H1 (cell line): Measurements from ENCODE around the gene SIM2. TPM values are rescaled to one million over a fixed set of nuclear protein-coding genes. Genes with fewer than 3 reads are reported as not detected.

Experiments
- CTCF ChIA-PET: fragments of 300-600 bp; sonication (Branson Sonifier 250); formaldehyde crosslinking; loops from one replicate; lab custom pipeline; 2021; ENCODE audit not compliant: partially characterized antibody; lab: Charles Lee
- POLR2A ChIA-PET: fragments of 300-600 bp; sonication (Branson Sonifier 250); formaldehyde crosslinking; loops from one replicate; lab custom pipeline; 2021; ENCODE audit warnings: inconsistent platforms; ENCODE audit not compliant: partially characterized antibody; lab: Charles Lee
- DNase-seq, 2 experiments: peaks; one replicate each; pipeline versions ENCODE4 v3.0.0 to v3.0.0-alpha.2; 2010 to 2022; ENCODE audit warnings: low spot score in 2 of 2, low read depth in 1 of 2, mixed read lengths in 1 of 2
- FAIRE-seq: peaks from 2 replicates; lab custom pipeline; 2011; peaks lifted over from hg19 to GRCh38; lab: Jason Lieb, UNC
- H2AFZ ChIP-seq: 2 replicates; pipeline ENCODE4 v1.8.1; 2012; ENCODE audit warnings: low read length, inconsistent platforms
- H2AK5ac ChIP-seq: 2 replicates; pipeline ENCODE4 v1.6.1; 2013; ENCODE audit warnings: low read depth, low read length
- H2BK120ac ChIP-seq: replicated peaks from 2 replicates; pipeline ENCODE3; 2013; ENCODE audit warnings: low read depth, low read length, inconsistent platforms
- H2BK12ac ChIP-seq: 2 replicates; pipeline ENCODE4 v1.6.1; 2013; ENCODE audit warnings: low read depth, low read length
- H2BK15ac ChIP-seq: 2 replicates; pipeline ENCODE4 v1.6.1; 2013; ENCODE audit warnings: low read length
- H2BK20ac ChIP-seq: 2 replicates; pipeline ENCODE4 v1.6.1; 2013; ENCODE audit warnings: low read length
- H2BK5ac ChIP-seq: 2 replicates; pipeline ENCODE4 v1.6.1; 2013; ENCODE audit warnings: low read depth, low read length
- H3K14ac ChIP-seq: 2 replicates; pipeline ENCODE4 v1.6.1; 2013; ENCODE audit warnings: inconsistent platforms; ENCODE audit not compliant: insufficient read length
- H3K18ac ChIP-seq: 2 replicates; pipeline ENCODE4 v1.6.1; 2013; ENCODE audit warnings: low read length; ENCODE audit errors: extremely low read depth
- H3K23ac ChIP-seq: 2 replicates; pipeline ENCODE4 v1.6.1; 2013; ENCODE audit warnings: inconsistent platforms; ENCODE audit not compliant: insufficient read length
- H3K23me2 ChIP-seq: 2 replicates; pipeline ENCODE4 v1.6.1; 2013; ENCODE audit warnings: low read depth, low read length
- H3K27ac ChIP-seq: 2 replicates; pipeline ENCODE4 v1.6.1; 2011; ENCODE audit warnings: low read depth, low read length, inconsistent platforms
- H3K27me3 ChIP-seq, 4 experiments: replicated peaks in 1 of 4; 1 replicate in 1 of 4; 2 replicates in 3 of 4; pipeline versions ENCODE4 v1.6.1 to v1.8.1; 2011 to 2013; ENCODE audit warnings: low read length in 3 of 4, mild to moderate bottlenecking in 3 of 4, inconsistent platforms in 2 of 4, mixed read lengths in 2 of 4, moderate library complexity in 1 of 4; ENCODE audit not compliant: control insufficient read depth in 3 of 4, insufficient read depth in 3 of 4; ENCODE audit errors: extremely low read depth in 1 of 4
- H3K36me3 ChIP-seq, 4 experiments: 2 replicates each; pipeline versions ENCODE4 v1.6.1 to v1.8.1; 2011 to 2013; ENCODE audit warnings: mild to moderate bottlenecking in 4 of 4, low read length in 3 of 4, moderate library complexity in 2 of 4, control low read depth in 1 of 4, inconsistent platforms in 1 of 4; ENCODE audit not compliant: insufficient read depth in 4 of 4, control insufficient read depth in 2 of 4
- H3K4ac ChIP-seq: replicated peaks from 2 replicates; pipeline ENCODE3; 2013; ENCODE audit warnings: low read length, low read depth, mixed read lengths, inconsistent platforms; ENCODE audit not compliant: insufficient read length
- H3K4me1 ChIP-seq, 4 experiments: replicated peaks in 1 of 4; 1 replicate in 1 of 4; 2 replicates in 3 of 4; pipeline versions ENCODE4 v1.6.1 to v1.8.1; 2011 to 2013; ENCODE audit warnings: low read length in 3 of 4, inconsistent platforms in 2 of 4, mixed read lengths in 1 of 4; ENCODE audit not compliant: insufficient read depth in 4 of 4, control insufficient read depth in 3 of 4
- H3K4me2 ChIP-seq, 2 experiments: 2 replicates each; pipeline versions ENCODE4 v1.6.1 to v1.8.1; 2011 to 2013; ENCODE audit warnings: low read depth in 2 of 2, low read length in 2 of 2, control low read depth in 1 of 2, inconsistent platforms in 1 of 2, mild to moderate bottlenecking in 1 of 2; ENCODE audit not compliant: insufficient read depth in 1 of 2
- H3K4me3 ChIP-seq, 4 experiments: fragments of 200-600, 300-600 bp in 1 of 4; sonication (generic), shearing (Covaris generic), sonication (Bioruptor Twin) in 1 of 4; 2 replicates each; pipeline versions ENCODE4 v1.5.1 to v1.8.1; 2011 to 2016; ENCODE audit warnings: low read length in 4 of 4, low read depth in 3 of 4, control low read depth in 2 of 4, inconsistent platforms in 2 of 4, mild to moderate bottlenecking in 2 of 4, mixed read lengths in 1 of 4, moderate library complexity in 1 of 4; ENCODE audit not compliant: insufficient read depth in 2 of 4; ENCODE audit errors: extremely low read depth in 1 of 4
- H3K56ac ChIP-seq: replicated peaks from 2 replicates; pipeline ENCODE3; 2013; ENCODE audit warnings: low read depth, mild to moderate bottlenecking, mixed read lengths, low read length, inconsistent platforms; ENCODE audit not compliant: insufficient read length
- H3K79me1 ChIP-seq: 2 replicates; pipeline ENCODE4 v1.6.1; 2013; ENCODE audit warnings: low read depth, low read length, control low read depth
- H3K79me2 ChIP-seq, 2 experiments: 2 replicates each; pipeline versions ENCODE4 v1.6.1 to v1.8.1; 2012 to 2013; ENCODE audit warnings: low read length in 2 of 2, mild to moderate bottlenecking in 2 of 2, inconsistent platforms in 1 of 2; ENCODE audit not compliant: insufficient read depth in 2 of 2, control insufficient read depth in 1 of 2
- H3K9ac ChIP-seq, 4 experiments: replicated peaks in 1 of 4; 1 replicate in 1 of 4; 2 replicates in 3 of 4; pipeline versions ENCODE4 v1.6.1 to v1.8.1; 2011 to 2013; ENCODE audit warnings: low read depth in 3 of 4, low read length in 3 of 4, control low read depth in 2 of 4, mild to moderate bottlenecking in 2 of 4, moderate library complexity in 2 of 4, inconsistent platforms in 1 of 4; ENCODE audit errors: extremely low read depth in 1 of 4
- H3K9me3 ChIP-seq, 2 experiments: 2 replicates each; pipeline versions ENCODE4 v1.6.1 to v1.8.1; 2012 to 2013; ENCODE audit warnings: mild to moderate bottlenecking in 2 of 2, moderate library complexity in 2 of 2, control low read depth in 1 of 2, inconsistent platforms in 1 of 2, low read depth in 1 of 2, low read length in 1 of 2, mixed read lengths in 1 of 2; ENCODE audit not compliant: insufficient read depth in 2 of 2
- H4K20me1 ChIP-seq, 2 experiments: replicated peaks in 1 of 2; 2 replicates each; pipeline versions ENCODE3 to v1.8.1; 2011 to 2013; ENCODE audit warnings: inconsistent platforms in 2 of 2, low read length in 2 of 2, mild to moderate bottlenecking in 1 of 2; ENCODE audit not compliant: insufficient read depth in 2 of 2, control insufficient read depth in 1 of 2
- H4K5ac ChIP-seq: 2 replicates; pipeline ENCODE4 v1.6.1; 2013; ENCODE audit warnings: low read length, low read depth, mixed read lengths, inconsistent platforms; ENCODE audit not compliant: insufficient read length
- H4K8ac ChIP-seq: 2 replicates; pipeline ENCODE4 v1.8.0; 2013; ENCODE audit warnings: mild to moderate bottlenecking, moderate library complexity, low read length, inconsistent platforms; ENCODE audit not compliant: insufficient read depth; ENCODE audit errors: extremely low read depth
- H4K91ac ChIP-seq: replicated peaks from 2 replicates; pipeline ENCODE3; 2013; ENCODE audit warnings: low read length, mixed read lengths, inconsistent platforms; ENCODE audit not compliant: insufficient read length
- CHD2 ChIP-seq: IDR thresholded peaks from 2 replicates; pipeline ENCODE4 v1.6.1; 2012; ENCODE audit warnings: low read length, improper control_type of control experiment
- EGR1 ChIP-seq: IDR thresholded peaks from 2 replicates; pipeline ENCODE4 v1.6.1; 2011; ENCODE audit warnings: low read depth, low read length, borderline replicate concordance
- EP300 ChIP-seq, 2 experiments: IDR thresholded peaks; 1 replicate in 1 of 2; 2 replicates in 1 of 2; pipeline ENCODE4 v1.6.1; 2011 to 2012; ENCODE audit warnings: low read depth in 2 of 2, low read length in 2 of 2, mild to moderate bottlenecking in 2 of 2, borderline replicate concordance in 1 of 2, inconsistent platforms in 1 of 2, moderate library complexity in 1 of 2
- EZH2 ChIP-seq: fragments of 200-600 bp; sonication (generic); IDR thresholded peaks from 2 replicates; pipeline ENCODE4 v1.7.1; 2012; ENCODE audit warnings: low read depth, mild to moderate bottlenecking, moderate library complexity, low read length, inconsistent platforms; ENCODE audit not compliant: severe bottlenecking
- HDAC6 ChIP-seq: IDR thresholded peaks from one replicate; pipeline ENCODE4 v1.7.1; 2012; ENCODE audit warnings: low read depth, mild to moderate bottlenecking, inconsistent platforms, low read length, moderate library complexity
- JUN ChIP-seq: IDR thresholded peaks from 2 replicates; pipeline ENCODE4 v1.6.1; 2011; ENCODE audit warnings: low read depth, mild to moderate bottlenecking, improper control_type of control experiment, low read length
- KDM4A ChIP-seq: IDR thresholded peaks from one replicate; pipeline ENCODE4 v1.7.1; 2012; ENCODE audit warnings: low read depth, mild to moderate bottlenecking, moderate library complexity, low read length, inconsistent platforms; ENCODE audit not compliant: severe bottlenecking
- MAFK ChIP-seq: IDR thresholded peaks from 2 replicates; pipeline ENCODE4 v1.6.1; 2012; ENCODE audit warnings: low read depth, mild to moderate bottlenecking, improper control_type of control experiment, low read length
- RXRA ChIP-seq: IDR thresholded peaks from 2 replicates; pipeline ENCODE4 v1.6.1; 2011; ENCODE audit warnings: low read depth, mild to moderate bottlenecking, low read length, moderate library complexity; ENCODE audit not compliant: insufficient read depth
- SIX5 ChIP-seq: IDR thresholded peaks from 2 replicates; pipeline ENCODE4 v1.6.1; 2011; ENCODE audit warnings: mild to moderate bottlenecking, low read depth, low read length
- SRF ChIP-seq: IDR thresholded peaks from 2 replicates; pipeline ENCODE4 v1.6.1; 2011; ENCODE audit warnings: mild to moderate bottlenecking, low read depth, low read length, moderate library complexity
- TBP ChIP-seq: IDR thresholded peaks from 2 replicates; pipeline ENCODE4 v1.6.1; 2011; ENCODE audit warnings: low read depth, low read length, improper control_type of control experiment
- TCF12 ChIP-seq: IDR thresholded peaks from 2 replicates; pipeline ENCODE4 v1.6.1; 2011; ENCODE audit warnings: low read depth, mild to moderate bottlenecking, low read length
- WGBS, 2 experiments: shearing (Covaris generic) in 1 of 2; methylation state at CpG; one replicate each; pipeline versions ENCODE4 v1.1.6 to v1.1.7; 2013 to 2015; ENCODE audit warnings: low lambda C conversion rate in 2 of 2, mixed read lengths in 2 of 2, inconsistent platforms in 1 of 2, low coverage in 1 of 2, missing lambda C conversion rate in 1 of 2; ENCODE audit not compliant: insufficient replicate concordance in 2 of 2, insufficient coverage in 1 of 2, insufficient read length in 1 of 2; ENCODE audit errors: extremely low coverage in 1 of 2, missing lambda C conversion rate in 1 of 2; 5-methylcytosine and 5-hydroxymethylcytosine counted together
- polyA plus RNA-seq, 7 experiments: library from polyadenylated mRNA; depleted of rRNA in 3 of 7; stranded (reverse) in 5 of 7; unstranded in 2 of 7; fragments of >200 nt in 5 of 7; fragments of 200-250 nt in 2 of 7; gene quantifications; 1 replicate in 5 of 7; 2 replicates in 1 of 7; 4 replicates in 1 of 7; pipeline versions ENCODE4 v1.2.1 to v1.2.3, GENCODE V29; 2011 to 2013; ENCODE audit warnings: missing spikeins in 2 of 7, mixed read lengths in 2 of 7
- total RNA-seq: library from RNA; stranded (reverse); fragmentation: NEBNext Ultra II Directional; extraction: Animal tissue kit (Norgen Biotek cat#: 25700); gene quantifications from 2 replicates; pipeline ENCODE4 v1.2.1, GENCODE V29; 2021
- TF ChIP-seq, protein P1 (sequence below): IDR thresholded peaks from 2 replicates; pipeline ENCODE4 v1.6.1; 2011; ENCODE audit warnings: low read depth, mild to moderate bottlenecking, low read length; ENCODE audit not compliant: insufficient read depth

SIM2 gene
- total and polyA plus RNA-seq, 2 of the 8 experiments (the other 6 are each of a cell fraction or from before 2014, with no cell fraction given), result 0.05 to 0.26 TPM

DNA sequence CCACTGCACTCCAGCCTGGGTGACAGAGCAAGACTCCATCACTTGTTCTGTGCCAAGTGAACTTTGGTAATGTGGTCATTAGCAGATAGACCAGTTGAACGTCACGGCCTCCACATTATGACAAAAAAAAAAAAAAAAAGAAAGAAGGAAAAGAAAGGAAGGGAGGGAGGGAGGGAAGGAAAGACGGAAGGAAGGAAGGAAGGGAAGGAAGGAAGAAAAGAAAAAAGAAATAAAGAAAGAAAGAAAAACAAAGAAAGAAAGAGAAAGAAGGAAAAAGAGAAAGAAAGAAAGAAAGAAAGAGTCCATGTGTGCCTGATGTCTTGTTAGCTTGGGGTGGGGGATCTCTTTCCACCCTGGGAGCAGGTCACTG lies 45.3 kb downstream of the SIM2 start:
- H3K23ac ChIP-seq, result no peak overlapping the region
- H2AFZ ChIP-seq, result no peak overlapping the region
- H3K27me3 ChIP-seq, result peaks cover 0 to 15% (median 7%) of the 10 kb centered on the region in 4 experiments; a peak in 5 of 7 replicates
- H3K36me3 ChIP-seq, result no peaks in the 10 kb centered on the region
- no peak overlapping the region; the same call in 1 of the 2 replicates for H4K8ac ChIP-seq
- H3K4ac ChIP-seq, result no peak overlapping the region
- no peak overlapping the region for H2BK15ac ChIP-seq
- CTCF ChIA-PET, result interaction anchor here (1.1 to 2.3 kb wide), 8 partner anchors 9 to 178 kb away, joined by 3 to 8 read pairs (median 4); no protein-coding TSS in a partner anchor
- WGBS, 2 experiments, result no CpG with 5 or more reads among the region's 3 CpGs
- H3K4me3 ChIP-seq, result no peak overlapping the region
- H3K79me2 ChIP-seq, result no peaks in the 10 kb centered on the region
- no peak overlapping the region for H4K91ac ChIP-seq
- no peaks in the 10 kb centered on the region for H3K9me3 ChIP-seq
- H3K23me2 ChIP-seq, result peaks cover 5% of the 10 kb centered on the region
- H2BK120ac ChIP-seq, result no peak overlapping the region
- peaks cover 1 to 5% (median 4%) of the 10 kb centered on the region in 4 experiments; a peak in 5 of 7 replicates for H3K4me1 ChIP-seq
- H3K79me1 ChIP-seq, result no peaks in the 10 kb centered on the region
- H2BK5ac ChIP-seq, result 0 out of 2 replicates have a peak overlapping the region, but pooled peaks have one; percentile 35
- H3K27ac ChIP-seq, result no peak overlapping the region
- H3K56ac ChIP-seq, result no peak overlapping the region
- no peak overlapping the region for H4K5ac ChIP-seq
- H2AK5ac ChIP-seq, result no peak overlapping the region
- no peak overlapping the region for H3K9ac ChIP-seq
- no peak overlapping the region for H2BK12ac ChIP-seq
- no peak overlapping the region for H3K4me2 ChIP-seq
- FAIRE-seq (no peak), DNase-seq (no peak)
- no peaks in the 10 kb centered on the region for H4K20me1 ChIP-seq
- no peak overlapping the region for H2BK20ac ChIP-seq
- POLR2A ChIA-PET, result no interaction called here
- no peak overlapping the region for H3K14ac ChIP-seq
- no peak overlapping the region for H3K18ac ChIP-seq
- TF ChIP-seq TCF12 (no peak), TBP (no peak), EZH2 (no peak), MAFK (no peak), SRF (no peak), HDAC6 (no peak), KDM4A (no peak), EP300 (IDR thresholded peaks at IDR 0.05; ENCODE audit: borderline replicate concordance in 1 of 2, low read depth in 2 of 2, low read length in 2 of 2) (no peak), RXRA (no peak), JUN (no peak), EGR1 (no peak), CHD2 (no peak), SIX5 (no peak)
- TF ChIP-seq, protein P1, sequence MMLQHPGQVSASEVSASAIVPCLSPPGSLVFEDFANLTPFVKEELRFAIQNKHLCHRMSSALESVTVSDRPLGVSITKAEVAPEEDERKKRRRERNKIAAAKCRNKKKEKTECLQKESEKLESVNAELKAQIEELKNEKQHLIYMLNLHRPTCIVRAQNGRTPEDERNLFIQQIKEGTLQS, result no peak
